GM19463 (cell line): ENCODE results near the gene SLC29A3.

Source experiments
- ATAC-seq: cut with Tn5 transposase; IDR thresholded peaks from one replicate; pipeline ENCODE4 v1.9.1; 2021; ENCODE audit warnings: mild to moderate bottlenecking, moderate library complexity; ENCODE audit not compliant: unreplicated experiment

SLC29A3 gene

DNA sequence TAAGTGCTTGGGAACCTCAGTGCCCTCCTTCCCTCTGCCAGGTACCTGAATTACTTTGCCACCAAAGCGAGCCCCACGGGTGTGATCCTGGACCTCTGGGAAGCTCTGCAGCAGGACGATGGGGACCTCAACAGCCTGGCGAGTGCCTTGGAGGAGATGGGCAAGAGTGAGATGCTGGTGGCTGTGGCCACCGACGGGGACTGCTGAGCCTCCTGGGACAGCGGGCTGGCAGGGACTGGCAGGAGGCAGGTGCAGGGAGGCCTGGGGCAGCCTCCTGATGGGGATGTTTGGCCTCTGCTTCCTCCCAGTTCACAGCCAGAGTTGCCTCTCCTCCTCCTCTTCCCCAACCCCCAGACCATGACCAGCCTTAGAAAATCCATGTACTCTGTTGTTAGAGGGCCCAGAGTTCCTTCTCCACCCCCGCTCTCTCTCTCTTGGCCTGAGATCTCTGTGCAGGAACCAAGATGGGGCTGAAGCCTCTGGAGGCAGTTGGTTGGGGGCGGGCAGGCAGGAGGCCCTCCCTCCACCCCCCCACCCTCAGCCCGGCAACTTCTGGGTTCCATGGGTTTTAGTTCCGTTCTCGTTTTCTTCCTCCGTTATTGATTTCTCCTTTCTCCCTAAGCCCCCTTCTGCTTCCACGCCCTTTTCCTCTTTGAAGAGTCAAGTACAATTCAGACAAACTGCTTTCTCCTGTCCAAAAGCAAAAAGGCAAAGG is 19.8 kb upstream of the SLC29A3 start:
- no peak for ATAC-seq

DNA sequence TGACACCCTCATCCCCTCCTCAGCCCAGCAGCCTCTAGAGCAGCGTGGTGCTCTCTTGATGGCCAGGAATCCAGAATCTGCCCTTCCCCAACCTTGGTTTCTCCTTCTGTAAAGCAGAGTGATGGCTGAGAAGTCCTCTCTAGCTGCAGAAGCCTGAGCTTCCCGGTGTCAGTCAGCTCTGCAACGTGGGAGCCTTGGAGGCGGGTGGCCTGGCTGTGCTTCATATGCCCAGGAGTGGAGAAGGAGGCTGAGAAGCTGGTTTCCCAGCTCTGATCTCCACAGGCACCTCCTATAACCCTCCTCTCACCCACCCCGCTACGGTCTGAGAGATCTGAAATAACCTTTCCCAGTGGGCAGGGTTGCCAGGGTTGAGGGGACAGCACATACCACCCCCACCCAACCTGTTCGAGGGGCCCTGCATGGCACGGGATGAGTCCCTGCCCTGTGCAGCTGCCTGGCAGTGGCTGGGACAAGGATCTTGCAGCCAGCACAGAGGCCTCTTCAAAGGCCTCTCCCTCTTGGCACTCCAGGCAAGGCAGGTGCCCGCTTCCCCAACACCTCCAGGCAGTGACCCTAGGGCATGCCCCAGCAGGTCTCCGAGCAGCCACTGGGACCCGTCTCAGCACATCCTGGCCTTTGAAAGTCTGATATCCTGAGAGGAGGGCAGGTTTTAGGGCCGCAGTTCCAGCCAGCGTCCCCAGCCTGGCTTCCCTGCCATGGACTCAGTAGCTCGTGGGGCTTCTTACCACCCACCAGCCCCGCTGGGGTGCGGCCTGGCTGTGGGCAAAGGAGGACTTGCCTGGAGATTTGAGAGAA is 18.3 kb upstream of the SLC29A3 start:
- no peak for ATAC-seq

DNA sequence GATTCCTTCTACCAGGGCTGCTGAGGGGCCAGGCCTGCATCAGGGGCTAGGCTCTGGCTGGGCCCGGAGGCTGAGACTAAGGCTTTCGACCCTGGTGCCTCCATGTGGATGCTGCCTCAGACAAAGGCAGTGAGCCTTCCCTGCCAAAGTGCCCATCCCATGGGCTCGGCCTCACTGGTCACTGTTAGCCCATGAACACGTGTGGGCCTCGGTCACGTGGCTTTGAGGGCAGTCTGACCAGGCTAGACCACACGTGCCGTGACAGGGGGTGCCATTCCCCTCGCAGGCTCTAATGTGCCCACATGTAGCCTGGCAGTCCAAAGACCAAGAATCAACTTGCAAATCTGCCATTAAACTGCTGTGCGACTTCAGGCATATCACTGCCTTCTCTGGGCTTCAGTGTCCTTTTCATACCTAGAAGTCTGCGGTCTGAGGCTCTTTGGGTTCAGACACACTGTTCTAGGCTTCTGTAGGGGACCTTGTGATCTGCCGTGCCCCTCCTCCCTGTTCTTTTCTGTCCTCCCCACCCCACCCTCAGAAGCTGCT is 17.6 kb upstream of the SLC29A3 start:
- no peak for ATAC-seq

GRCh38 chr10:71302451-71302850 is 16.6 kb upstream of the SLC29A3 start:
- ATAC-seq = no peak

GRCh38 chr10:71302874-71303568 is 16.0 kb upstream of the SLC29A3 start:
- ATAC-seq = no peak

- ATAC-seq = no peak
Observed at GRCh38 chr10:71303569-71303907, 15.5 kb upstream of the SLC29A3 start.

GRCh38 chr10:71304914-71305313 is 14.1 kb upstream of the SLC29A3 start:
- no peak for ATAC-seq

DNA sequence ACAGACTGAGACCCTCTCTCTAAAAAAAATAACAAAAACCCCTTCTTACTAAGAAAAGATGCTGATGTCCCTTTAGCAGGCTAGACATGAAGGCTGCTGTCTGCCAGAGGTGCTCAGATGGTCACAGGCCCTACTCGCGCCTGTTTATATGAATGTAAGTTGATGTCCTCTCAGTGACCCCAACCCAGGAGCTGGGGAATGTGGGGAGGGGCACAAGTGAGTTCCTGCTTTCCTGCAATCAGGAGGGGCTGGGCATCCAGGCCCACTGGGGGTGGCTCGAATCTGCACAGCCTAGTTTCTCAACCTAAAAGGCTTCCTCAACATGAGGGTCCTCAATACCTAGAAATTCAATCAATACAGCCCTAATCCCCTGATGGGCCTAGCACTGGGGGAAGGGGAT is 12.1 kb upstream of the SLC29A3 start:
- ATAC-seq = no peak

DNA sequence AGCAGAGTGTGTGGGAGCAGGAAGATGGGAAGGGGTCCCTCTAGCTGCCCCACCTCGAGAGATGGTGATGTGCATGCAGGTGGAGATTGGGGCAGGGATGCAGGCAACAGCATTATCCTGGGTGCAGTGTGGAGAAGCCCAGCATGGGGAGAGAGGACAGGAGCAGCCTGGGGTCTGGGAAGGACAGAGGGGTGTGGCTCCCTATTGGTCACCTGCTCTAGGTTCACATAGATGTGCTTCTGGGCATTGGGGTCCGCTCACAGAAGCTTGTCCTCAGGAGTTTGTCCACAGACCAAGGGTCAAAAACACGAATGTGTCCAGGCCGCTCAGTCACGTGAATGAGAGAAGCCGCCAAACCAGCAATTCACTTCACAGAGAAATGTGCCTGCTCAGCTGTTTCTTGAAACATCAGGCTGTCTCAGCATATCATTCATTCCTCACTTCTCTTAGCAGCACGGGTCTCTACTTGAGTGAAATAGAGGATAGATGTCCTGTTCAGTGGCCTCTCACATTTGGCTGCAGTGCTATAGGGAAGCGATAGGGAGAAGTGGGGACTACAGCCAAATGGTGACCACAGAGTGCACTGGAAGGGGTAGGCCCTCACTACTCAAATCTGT is 11.5 kb upstream of the SLC29A3 start:
- no peak for ATAC-seq

DNA sequence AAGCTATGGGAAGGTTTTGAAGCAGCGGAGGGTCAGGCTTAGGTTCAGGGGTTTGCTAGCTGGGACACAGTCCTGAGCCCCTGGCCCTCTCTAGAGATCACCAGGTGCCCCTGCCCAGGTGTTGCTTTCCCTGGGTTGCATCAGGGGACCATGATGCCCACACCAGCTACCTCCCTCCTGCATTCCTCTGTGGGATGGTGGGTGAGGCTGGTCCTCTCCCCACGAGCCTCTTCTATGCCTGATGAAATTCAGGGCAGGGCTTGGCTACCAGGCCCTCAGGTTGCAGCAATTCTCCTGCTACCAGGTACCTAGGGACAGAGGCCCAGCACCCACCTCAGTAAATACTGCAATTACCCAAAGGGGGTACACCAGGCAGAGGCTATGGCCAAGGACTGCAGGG is 10.8 kb upstream of the SLC29A3 start:
- no peak for ATAC-seq

DNA sequence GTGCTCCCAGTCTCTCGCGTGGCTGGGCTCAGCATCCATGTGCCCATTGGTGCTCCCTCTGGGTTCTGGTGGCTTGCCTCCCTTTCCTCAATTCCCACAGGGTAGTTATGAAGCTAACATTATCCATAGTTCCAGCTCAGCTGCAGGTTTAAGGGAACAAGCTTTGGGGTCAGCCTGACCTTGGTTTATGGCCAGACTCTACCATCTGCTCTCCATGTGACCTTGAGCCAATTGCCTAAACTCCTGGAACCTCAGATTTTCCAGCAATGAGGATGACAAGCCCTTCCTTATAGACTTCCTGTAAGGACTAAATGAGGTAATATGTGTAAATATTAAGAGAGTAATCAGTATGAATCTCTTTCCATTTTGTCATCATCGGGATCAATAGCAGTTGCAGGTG is 10.1 kb upstream of the SLC29A3 start:
- no peak for ATAC-seq

DNA sequence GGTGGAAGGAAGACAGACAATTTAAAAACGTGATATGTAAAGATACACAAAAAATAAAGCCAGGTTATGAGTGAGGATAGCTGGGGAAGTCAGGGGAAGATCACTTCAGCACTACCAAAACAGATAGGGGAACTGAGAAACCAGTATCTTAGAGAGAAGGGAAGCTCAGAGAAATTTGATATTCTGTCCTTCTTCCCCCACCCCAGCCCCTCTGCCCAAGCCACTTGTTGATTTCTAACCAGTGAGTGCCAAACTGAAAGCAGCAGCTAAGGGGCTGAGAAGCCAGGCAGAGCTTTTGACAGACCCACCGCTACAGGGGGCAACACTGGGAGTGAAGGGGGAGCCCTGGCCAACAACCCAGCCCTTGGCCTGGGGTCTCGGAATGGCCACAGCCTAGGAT is 9.1 kb upstream of the SLC29A3 start:
- ATAC-seq = no peak

DNA sequence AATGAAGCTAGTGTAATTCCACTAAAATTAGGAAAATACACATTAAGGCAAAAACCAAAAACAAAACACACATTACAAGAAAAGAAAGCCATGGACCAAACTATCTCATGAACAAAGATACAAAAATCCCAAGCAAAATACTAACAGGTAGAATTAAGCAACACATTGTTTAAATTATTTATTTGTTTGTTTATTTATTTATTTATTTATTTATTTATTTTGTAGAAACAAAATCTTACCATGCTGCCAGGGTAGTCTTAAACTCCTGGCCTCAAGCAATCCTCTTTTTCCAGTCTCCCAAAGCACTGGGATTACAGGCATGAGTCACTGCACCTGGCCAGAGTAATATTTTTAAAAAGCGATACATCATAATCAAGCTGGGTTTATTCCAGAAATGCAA is 6.8 kb upstream of the SLC29A3 start:
- no peak for ATAC-seq

- no peak for ATAC-seq
Observed at GRCh38 chr10:71312811-71313789, 6.0 kb upstream of the SLC29A3 start.

DNA sequence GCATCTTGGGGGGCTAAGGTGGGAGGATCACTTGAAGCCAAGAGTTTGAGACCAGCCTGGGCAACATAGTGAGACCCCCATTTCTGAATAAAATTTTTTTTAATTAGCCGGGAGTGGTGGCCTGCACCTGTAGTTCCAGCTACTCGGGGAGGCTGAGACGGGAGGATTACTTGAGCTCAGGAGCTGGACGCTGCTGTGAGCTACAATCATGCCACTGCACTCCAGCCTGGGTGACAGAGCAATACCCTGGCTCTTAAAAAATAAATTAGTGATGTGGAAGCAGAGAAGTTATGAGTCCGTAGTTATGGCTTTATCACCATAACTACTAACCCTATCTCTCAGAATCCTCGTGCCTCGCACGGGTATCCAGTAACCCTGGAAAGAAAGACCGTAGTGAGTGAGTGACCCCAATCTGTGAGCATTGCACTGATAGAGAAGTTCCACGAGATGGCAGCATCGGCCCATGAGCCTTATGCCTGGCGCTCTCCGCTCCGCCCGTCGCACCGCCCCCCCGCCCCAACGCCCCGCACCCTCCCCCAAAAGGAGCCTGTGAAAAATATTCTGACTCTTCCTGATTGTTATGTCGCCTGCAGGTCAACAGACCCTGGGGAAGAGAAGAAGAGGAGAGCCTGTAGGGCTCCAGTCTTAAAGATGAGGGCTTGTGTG is 4.9 kb upstream of the SLC29A3 start:
- ATAC-seq = no peak

DNA sequence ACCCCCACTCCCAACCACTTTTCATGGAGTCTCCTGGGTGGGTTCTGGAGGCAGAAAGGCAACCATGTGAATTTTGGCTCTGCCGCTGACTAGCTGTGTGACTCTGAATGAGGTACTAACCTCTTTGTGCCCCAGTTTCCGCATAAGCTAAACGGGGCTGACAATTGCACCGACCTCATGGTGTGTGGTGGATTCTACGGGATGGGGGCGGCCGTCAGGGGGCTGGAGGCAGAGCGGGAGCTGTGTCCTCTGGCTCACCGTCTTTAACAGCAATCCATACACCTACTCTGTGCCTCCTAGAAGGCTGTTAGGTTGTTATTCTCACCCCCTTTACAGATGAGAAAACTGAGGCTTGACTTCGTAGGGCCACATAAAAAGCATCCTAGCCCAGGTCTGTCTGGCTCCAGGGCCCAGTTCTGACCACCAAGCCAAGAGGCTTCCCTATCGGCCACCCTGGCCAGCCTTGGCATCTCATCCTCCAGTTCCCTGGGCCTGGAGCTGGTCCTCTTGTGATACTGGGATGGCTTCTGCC is 4.3 kb upstream of the SLC29A3 start:
- no peak for ATAC-seq

GRCh38 chr10:71316056-71316785 is 2.8 kb upstream of the SLC29A3 start:
- ATAC-seq = no peak

- ATAC-seq = no peak
Observed at GRCh38 chr10:71316786-71317160, 2.3 kb upstream of the SLC29A3 start.

DNA sequence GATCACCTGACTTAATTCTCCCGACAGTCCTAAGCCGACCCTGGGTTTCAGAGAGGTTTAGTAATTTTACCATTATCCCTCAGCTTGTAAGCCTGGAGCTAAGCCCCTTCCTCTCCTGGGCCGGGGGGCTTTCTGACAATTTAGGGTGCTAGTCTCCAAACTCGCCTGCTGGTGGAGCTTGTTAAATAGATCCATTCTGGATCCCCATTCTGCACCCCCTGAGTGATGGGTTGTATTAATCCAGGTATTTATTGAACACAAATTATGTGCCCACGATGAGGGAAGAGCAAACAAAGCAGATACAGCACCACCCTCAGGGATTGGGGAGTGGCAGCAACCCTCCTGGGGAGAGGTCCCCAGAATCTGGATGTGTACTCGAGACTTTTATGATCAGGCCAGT is 1.3 kb upstream of the SLC29A3 start:
- no peak for ATAC-seq
